HG02938 (cell line): ENCODE measurements around the gene MLYCD.

ENCODE experiments used
- ATAC-seq: cut with Tn5 transposase; IDR thresholded peaks from one replicate; pipeline ENCODE4 v1.9.1; 2021; ENCODE audit warnings: mild to moderate bottlenecking, moderate library complexity; ENCODE audit not compliant: unreplicated experiment

Gene MLYCD

DNA sequence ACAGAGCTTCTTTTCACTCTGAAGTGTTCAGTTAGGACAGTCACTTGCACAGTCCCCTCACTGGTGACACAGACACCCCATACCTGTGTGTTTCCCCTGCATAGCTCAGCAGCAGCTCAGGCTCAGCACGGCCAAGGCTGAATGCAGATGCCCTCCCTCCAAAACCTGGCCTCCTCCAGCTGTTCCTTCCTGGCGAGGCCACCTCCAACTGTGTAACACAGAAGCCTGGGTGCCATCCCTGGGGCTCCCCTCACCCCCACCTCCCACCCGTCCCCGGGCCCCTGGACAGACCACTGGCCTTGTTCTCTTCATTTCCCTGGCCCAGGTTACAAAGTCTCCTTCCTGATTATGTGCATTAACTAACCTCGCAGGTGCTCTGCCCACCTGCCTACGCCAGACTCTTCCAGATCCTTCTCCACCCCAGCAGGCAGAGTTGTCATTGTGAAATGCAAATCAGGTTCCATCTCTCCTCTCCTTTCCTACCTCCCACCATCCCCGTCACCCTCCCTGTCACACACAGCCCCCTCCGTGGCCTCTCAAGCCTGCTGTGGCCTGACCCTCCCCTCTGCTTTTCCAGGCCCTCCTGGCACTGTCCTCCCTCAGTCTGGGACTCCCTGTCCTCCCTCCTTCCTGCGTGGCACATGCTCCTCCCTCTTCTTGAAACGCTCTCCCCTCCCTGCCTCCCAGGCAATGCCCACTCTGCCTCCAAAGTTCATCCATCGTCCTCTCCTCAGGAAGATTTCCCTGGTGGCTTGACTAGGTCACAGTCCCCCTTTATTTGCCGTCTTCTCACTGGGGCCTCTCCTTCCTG, 26.4 kb downstream of the MLYCD start:
- no peak for ATAC-seq

GRCh38 chr16:83925957-83926725, 27.2 kb downstream of the MLYCD start:
- no peak for ATAC-seq

DNA sequence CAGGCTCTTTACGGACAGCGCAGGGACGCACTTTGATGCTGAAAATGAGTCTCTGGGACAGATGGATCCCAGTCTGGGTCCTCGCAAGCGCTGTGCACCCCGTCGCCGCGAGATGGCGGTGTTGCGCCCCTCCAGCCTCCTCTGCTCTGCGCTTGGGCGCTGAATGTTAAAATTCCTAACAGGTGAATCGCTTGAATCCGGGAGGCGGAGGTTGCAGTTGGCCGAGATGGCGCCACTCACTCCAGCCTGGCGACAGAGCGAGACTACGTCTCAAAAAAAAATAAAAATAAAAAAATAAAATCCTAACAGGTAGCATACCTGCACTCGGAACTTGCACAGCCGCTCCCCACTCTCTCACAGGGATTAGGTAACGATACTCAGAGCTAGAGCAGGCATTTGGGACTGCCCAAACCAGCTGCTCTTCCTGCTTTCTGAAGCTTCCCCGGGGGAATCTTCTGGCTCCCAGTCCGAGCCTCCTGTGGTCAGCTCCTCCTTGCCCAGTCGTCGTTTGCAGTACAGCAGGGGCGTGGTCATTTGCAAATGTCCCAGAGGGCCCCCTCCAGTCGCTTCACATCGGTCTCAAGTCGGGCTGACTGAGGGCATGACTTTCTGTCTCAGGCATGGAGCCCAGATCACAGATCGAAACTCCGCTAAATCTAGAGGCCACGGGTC, 27.9 kb downstream of the MLYCD start:
- ATAC-seq = no peak

DNA sequence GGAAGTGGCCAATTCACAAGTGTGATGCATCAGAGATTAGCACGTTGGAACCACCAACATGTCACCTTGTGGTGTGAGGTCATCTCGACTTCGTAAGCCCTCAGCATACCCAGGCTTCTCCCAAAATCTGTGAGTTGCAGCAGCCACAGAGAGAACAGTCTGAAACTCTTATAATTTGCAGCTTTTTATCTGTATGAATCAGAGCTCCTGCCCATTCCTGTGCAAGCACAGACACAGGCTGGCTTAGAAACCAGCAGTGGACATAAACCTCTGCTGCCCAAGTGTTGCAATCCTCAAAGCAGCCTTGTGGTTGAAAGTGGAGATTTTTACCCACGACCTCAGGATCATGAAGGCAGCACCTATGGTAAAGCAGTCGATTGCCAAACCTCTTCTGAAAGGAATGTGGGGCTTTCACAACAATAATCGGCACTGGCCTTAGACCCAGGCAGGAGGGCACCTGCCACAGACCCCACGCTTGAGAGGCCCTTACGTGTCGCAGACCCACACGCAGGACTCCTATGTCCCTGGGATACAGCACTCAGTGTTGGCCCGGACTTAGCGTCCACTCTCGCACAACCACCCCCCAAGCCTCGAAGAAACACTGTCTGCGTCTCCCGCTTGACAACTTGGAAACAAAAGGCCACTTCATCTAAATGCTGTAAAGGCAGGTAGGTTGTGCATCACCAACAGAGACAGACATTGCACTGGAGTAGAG, 29.6 kb downstream of the MLYCD start:
- ATAC-seq = no peak

GRCh38 chr16:83929811-83930555, 31.1 kb downstream of the MLYCD start:
- ATAC-seq = no peak

DNA sequence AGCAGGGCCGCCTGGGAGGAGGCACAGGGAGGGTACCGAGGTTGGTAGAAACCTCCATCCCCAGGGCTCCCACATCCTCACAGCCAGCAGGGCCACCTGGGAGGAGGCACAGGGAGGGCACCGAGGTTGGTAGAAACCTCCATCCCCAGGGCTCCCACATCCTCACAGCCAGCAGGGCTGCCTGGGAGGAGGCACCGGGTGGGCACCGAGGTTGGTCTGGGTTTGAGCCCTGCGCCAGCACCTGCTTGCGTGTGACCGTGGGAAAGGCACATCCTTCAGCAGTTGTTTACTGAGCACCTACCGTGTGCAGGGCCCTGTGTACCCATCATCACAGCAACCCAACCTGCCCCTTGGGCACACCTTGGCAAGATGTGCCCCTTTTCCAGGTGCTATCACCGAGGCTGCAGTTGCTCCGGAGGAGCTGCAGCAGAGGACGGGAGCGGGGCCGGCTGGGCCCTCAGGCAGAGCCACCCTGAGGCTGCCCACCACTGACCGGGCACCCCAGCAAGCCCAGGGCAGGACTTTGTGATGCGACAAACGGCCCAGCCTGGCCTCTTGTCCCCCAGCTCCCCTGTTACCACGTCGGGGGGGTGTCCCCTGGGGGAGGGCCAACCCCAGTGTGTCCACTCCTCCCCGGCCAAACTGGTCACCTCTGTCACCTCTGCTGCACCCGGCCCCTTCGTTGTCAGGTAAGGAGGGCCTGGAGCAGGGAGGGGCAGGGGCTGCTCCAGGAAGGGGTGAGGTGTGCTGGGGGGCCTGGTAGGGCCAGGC, 32.0 kb downstream of the MLYCD start:
- ATAC-seq = no peak

GRCh38 chr16:83931556-83931955, 32.6 kb downstream of the MLYCD start:
- ATAC-seq = no peak

GRCh38 chr16:83932304-83932703, 33.4 kb downstream of the MLYCD start:
- ATAC-seq = no peak

GRCh38 chr16:83932955-83933673, 34.2 kb downstream of the MLYCD start:
- ATAC-seq = no peak

DNA sequence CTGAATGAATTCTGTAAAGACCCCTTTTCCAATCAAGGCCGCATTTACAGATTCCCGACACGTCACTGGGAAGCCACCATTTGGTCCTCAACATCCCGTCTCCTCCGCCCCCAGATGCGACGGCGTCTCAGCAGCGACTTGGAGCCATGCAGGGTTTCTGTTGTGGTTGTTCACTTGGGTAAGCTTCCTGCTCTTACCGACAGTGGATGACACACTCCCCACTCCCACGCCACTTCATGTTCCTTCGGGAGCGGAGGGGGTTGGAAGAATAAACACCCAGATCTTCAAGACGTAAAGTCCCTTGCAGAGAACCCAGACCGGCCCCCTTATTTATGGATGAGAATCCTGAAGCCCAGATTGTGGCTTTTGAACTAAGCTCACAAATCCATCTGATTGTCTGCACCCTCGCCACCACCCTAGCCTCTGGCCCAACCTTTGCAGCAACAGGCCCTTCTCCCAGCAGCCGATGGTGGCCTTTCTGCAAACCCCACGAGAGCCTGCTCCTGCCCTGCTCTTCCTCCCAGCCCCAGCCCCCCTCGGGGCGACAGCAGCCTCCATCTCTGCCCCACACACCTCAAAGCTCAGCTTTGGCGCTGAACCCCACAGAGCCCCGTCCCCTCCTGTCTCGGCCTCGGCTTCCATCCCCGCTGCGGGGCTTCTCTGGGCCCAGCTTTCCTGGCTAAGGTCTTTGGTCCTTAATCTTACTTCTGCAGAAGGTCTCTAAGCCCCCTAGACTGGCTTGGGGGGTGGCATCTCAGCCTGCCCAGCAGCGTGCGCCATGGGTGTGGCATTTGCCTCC, 35.2 kb downstream of the MLYCD start:
- no peak for ATAC-seq

- ATAC-seq = no peak
These were observed 35.7 kb downstream of the MLYCD start for GRCh38 chr16:83934684-83934977.

DNA sequence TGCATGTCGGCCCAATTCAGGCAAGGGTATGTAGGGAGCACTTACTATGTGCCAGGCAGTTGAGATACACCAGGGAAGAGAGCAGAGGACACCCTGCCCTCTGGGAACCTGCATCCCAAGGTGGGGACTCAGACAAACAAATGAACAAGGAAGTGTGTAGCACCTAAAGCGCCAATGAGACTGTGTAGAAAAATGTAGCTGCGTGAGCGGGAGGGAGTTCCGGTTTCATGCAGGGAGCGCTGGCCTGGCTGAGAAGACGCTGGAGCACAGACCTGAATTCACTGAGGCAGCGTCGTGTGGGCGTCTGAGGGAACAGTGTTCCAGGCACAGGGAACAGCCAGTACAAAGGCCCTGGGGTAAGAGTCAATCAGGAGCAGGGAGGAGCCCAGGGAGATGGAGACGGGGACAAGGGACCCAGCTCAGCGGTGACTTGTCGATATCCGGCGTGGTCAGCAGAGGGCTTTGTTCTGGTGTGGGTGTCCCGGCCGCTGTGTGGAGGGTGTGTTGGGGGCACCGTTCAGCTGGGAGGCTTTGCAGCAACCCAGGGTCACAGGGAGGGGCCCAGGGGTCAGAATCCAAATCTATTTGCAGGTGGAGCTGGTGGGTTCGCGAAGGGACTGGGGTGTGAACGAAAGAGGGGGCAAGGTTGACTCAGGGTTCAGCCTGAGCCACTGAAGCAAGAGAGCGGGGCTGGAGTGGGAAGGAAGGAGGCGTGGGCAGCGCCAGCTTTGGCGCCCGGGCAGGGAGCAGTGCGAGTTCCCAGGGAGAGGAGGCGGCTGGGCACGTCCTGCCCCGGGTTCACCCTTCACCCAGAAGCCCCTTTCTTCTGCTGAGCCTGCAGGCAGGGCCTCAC, 36.3 kb downstream of the MLYCD start:
- no peak for ATAC-seq

DNA sequence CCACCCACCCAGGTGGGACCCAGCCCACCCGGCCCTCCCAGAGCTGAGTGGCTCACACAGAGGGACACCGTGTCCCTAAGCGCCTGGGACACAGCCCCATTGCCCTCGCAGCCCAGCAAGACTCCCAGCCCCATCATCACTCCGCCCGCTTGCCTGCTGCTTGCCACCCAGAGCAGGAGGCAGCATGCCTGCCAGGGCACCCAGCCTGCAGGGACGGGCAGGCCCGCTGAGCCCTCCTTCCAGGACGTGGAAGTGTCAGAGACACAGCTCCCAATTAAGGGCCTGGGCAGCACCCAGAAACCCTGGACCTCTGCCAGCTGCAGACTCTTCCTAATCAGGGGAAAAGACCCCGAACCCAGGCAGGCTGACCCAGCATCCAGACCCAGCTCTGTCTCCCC, 36.9 kb downstream of the MLYCD start:
- ATAC-seq = no peak

DNA sequence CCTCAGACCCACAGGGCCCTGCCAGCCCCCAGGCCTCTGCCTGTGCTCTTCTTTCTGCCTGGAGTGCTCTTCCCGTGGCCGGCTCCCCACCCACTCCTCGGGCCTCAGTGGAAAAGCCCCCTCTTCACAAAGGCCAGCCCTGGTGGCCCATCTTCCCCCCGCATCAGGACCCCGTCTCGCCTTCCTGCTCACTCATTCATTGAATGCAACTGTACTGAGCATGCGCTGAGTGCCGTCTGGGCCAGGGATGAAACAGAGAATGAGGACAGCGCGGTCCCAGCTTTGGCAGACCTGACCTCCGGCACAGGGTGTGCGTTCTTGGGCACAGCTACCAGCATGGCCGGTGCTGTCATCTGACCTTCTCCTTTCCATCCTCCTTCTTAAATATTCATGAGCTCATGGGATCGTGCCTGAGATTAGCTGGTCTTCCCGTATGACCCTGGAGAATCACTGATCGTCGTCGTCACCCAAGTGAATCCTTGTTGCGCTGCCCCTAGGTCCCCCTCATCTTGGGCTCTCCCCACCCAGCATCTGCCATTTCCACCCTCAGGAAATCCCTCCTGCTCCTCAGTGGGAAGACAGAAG, 37.8 kb downstream of the MLYCD start:
- no peak for ATAC-seq

GRCh38 chr16:83937267-83937666, 38.4 kb downstream of the MLYCD start:
- ATAC-seq = no peak

GRCh38 chr16:83937922-83938885, 39.3 kb downstream of the MLYCD start:
- ATAC-seq = no peak
